LNCAP (cell line): ENCODE data around the gene PFDN1.

Experiments used
- CTCF ChIP-seq: fragments of 450-650 bp; IDR thresholded peaks from 2 replicates; pipeline ENCODE4 v1.5.1; 2017; ENCODE audit warnings: mild to moderate bottlenecking

Gene PFDN1

DNA sequence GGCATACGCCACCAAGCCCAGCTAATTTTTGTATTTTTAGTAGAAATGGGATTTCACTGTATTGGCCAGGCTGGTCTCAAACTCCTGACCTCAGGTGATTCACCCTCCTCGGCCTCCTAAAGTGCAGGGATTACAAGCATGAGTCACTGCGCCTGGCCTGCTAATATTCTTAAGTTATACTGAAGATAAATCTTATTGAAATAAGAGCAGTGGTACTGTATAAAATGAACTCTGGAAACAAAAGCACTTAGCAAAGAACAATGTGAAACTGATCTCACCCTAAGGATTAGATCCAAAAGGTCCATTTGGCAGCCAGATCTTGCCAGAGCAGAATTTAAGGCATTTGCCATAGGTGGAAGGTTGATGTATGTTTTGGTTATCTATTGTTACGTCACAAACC is 100.8 kb downstream of the PFDN1 start:
- TF ChIP-seq CTCF: no peak

DNA sequence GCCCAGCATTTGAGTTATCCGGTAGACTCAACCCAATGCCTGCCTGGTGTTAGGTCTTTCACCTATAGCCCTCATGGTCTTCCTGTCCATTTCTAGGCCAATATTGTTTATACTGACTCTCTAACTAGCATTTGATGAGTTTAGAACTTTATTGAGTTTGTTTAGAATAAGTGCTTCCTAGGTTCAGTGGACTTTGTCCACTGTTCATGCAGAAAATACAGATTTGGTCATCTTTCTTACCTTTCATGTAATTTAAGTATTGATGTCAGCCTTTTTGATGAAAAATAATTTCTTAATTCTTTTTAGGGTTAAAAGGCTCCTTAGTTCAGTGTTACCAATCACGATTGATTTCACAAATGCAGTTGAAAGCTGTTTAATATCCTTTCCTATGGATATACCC is 105.9 kb downstream of the PFDN1 start:
- TF ChIP-seq CTCF: no peak

DNA sequence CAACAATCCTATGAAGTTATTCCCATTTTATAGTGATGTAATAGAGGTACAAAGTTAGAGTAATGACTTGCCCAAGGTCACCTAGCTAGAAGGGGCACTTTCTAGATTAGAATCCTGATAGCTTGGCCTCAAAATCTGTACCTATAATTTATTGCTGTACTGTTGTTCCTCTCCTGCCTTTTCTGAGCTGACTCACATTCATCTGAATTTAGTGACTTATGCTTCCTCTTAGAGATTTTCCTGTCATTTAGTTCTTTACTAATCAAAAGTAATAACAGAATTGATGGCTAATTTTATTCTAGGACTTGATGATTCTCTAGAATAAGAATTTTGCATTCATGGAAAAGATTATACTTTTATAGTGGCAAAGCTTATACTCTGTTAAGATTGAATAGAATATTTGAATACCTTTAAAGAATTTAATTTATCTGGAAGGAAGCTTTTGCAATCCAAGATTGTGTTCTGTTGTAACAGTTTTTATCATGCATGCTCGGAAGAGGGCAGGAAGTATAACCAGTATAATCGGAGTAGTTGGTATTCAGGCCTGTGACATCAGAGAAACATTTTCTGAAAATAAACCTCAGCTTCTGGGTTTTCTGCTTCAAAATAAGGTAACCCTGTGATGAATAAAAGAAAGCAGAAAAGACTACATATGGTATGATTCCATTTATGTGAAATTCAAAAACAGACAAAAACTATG is 106.6 kb downstream of the PFDN1 start:
- no peak for TF ChIP-seq CTCF
